HG02938 (cell line): ENCODE results near the gene CD82.

ENCODE experiments used
- ATAC-seq: cut with Tn5 transposase; IDR thresholded peaks from one replicate; pipeline ENCODE4 v1.9.1; 2021; ENCODE audit warnings: mild to moderate bottlenecking, moderate library complexity; ENCODE audit not compliant: unreplicated experiment

Gene CD82

DNA sequence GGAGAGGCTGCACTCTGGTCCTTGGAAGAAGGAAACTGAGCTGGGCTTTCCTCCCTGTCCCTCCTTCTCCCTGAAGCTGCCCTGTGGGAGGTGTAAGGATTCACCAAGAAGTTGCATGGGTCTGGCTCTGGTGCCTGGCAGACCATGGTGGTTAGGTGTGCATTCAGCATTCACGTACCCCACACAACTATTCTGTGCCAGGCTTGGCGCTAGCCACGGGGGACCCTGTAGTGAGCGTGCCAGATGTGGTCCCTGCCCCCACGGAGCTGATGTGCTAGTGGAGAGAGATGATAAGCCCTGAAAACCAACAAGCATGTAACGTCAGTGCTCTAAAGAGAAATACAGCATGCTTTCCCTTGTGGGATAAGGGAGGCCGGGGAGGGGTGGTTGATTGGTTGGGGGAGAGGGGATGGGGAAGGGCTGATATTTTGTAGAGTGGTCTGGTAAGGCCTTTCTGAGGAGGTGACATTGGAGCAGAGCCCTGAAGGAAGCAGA lies 48.9 kb downstream of the CD82 start:
- no peak for ATAC-seq

DNA sequence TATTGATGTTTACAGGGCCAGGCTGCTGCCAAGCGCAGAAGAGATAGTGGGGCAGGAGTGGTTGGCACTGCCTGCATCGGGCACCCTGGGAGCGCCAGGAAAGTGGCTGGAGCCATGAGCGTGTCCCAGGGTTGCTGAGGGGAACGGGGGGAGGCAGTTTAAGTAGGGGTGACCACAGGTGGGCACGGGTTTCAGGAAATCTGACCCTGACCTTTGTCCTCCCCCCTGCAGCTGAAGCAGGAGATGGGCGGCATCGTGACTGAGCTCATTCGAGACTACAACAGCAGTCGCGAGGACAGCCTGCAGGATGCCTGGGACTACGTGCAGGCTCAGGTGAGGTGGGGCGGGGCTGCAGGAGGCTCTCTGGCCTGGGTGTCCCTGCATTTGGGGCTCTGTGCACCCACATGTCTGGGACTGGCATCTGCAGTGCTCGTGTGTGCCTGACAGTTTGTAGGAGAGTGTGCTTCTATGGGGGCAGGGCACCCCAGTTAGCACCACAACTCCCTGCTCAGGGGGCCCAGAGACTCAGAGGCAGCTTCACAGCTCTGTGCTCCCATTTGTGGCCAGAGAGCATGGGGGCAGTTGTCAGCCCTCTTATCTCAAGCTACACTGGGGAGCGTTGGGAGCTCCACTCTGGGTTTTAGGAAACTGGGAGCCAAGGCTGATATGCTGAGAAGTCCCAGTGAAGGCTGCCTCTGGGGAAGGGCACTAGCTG lies 49.7 kb downstream of the CD82 start:
- ATAC-seq, result no peak

DNA sequence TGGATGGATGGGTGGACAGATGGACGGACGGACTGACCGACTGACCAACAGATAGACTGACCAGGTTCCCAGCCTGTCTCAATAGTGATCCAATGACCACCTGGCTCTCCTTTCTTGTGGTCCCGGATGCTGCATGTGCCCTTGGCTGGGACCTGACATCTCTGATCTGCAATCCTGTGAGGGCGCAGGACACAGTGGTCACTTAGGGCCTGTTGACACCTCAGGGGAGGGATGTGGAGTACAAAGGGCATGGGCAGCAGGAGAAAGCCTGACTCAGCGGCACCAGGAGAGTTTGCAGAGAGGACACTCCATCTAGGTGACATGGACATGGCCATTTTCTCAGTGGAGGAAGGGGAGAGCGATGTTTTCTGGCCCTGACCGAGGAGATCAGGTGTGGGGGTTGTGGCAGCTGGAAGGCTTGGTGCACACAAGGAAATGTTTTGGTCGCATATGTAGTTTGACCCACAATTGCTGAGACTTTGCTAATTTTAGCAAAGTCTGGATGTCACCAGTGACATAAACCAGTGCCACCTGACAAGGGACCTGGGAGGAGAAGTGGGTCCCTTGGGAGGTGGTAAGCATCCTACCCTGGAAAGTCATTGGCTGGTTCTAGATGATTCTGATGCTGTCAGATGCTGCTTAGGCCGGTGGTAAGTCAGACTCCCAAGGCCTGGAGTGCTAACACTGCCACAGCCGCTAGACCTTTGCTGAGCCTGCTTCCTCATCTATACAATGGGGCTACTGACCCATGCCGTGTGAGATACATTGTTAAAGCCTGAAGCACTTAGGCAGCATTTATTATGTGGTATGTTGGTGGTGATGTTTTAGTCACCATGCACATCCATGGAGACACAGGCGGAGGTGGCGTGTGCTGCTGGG lies 50.7 kb downstream of the CD82 start:
- no peak for ATAC-seq

DNA sequence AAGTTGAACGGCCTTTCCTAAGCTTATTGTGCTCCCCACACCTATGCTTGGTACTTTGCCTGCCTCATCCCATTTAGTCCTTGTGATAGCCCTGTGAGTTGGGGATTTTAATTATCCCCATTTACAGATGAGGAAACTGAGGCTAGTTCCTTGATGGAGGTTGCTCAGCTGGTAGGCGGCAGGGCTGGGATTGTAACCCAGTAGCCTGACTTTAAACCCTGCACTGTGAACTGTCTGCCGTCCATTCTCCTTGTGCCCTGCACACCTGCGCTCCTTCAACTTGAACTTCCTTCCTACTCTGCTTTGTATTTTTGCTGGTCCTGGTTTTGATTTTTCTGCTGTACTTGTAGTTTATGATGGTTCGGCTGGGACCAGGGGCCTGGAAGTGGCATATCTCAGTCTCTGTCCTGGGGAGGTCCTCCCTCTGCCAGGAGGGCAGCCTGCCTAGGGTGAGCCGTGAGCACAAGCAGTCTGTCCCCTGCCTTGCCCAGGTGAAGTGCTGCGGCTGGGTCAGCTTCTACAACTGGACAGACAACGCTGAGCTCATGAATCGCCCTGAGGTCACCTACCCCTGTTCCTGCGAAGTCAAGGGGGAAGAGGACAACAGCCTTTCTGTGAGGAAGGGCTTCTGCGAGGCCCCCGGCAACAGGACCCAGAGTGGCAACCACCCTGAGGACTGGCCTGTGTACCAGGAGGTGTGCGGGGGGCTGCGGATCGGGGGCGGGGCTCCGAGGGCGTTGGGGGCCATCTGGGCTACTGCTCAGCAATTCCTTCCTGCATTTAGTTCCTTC lies 52.4 kb downstream of the CD82 start:
- ATAC-seq, result no peak

DNA sequence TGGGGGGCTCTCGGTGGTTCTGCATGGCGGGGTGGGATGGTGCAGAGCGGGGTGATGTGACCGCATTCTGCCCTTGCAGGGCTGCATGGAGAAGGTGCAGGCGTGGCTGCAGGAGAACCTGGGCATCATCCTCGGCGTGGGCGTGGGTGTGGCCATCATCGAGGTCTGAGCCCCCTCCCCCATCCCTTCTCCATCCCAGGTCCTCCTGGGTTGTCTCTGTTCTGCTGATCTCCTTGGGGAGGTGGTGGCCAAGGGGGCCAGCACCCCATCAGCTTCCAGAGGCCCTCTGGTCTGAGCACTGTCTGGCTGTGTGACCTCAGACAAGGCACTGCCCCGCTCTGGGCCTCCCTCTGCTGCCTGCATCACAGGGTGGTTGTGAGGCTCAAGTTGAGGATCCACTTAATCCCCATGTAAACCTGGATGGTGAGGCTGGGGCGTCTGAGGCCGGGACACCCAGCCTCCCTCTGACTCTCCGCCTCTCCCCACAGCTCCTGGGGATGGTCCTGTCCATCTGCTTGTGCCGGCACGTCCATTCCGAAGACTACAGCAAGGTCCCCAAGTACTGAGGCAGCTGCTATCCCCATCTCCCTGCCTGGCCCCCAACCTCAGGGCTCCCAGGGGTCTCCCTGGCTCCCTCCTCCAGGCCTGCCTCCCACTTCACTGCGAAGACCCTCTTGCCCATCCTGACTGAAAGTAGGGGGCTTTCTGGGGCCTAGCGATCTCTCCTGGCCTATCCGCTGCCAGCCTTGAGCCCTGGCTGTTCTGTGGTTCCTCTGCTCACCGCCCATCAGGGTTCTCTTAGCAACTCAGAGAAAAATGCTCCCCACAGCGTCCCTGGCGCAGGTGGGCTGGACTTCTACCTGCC lies 53.3 kb downstream of the CD82 start:
- no peak for ATAC-seq

DNA sequence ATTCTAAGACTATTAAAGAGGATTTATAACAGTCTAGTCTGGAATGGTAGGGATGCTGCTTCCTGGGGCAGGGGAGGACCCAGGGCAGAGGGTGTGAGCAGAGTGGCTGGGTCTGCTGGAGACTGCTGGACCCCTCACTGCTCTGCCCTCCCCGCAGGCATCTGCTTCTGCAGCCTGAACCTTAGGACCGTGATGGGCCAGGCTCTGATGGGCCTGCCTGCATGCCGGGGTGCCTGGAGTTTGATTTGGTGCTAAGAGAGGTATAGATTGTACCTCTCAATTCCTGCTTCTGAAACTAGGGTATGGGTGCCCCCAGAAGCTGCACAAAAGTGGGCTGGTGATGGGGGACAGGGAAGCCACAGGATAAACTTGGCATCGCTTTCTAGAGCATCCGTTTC lies 54.9 kb downstream of the CD82 start:
- ATAC-seq, result no peak

DNA sequence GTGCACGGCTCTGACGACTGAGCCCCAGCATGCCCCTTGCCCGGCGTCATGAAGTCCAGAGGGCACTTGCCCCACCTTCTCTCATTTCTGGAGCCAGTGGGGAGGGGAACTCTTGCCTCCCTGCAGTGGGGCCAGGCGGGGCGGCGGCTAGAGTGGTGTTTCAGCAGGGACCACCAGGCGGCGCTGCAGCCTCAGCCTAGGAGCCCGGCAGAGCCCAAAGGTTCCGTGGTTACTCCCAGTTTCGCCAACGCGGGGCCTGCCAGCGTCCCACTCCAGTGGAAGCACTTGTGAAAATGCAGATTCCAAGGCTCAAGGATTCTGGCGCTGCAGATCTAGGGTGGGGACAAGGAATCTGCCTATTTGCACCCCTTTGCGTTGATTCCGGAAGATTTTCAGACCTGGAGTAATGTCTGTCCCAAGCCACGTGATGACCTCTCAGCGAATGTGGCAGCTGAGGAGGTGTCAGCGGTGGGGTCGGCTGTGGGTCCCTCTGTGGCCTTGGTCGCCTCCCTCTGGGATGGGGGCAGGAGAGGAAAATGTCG lies 55.7 kb downstream of the CD82 start:
- ATAC-seq, result no peak

DNA sequence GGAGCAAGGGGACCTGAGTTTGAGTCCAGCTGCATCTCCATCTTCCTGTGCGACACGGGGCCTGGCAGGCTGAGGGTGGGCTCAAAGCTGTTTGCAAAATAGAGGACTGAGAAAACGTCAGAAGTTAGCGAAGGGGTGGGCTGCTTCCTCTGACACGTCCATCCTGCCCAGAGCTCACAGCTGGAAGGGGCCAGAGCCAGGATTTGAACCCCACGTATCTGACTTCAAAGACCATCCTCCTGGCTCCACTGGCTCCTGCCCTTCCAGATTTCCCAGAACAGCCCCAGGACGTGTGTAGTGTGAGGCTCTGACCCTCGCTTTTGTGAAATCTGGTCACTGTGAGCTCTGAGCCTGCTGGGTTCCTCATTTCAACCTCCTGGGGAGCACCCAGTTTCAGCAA lies 56.3 kb downstream of the CD82 start:
- ATAC-seq, result no peak

DNA sequence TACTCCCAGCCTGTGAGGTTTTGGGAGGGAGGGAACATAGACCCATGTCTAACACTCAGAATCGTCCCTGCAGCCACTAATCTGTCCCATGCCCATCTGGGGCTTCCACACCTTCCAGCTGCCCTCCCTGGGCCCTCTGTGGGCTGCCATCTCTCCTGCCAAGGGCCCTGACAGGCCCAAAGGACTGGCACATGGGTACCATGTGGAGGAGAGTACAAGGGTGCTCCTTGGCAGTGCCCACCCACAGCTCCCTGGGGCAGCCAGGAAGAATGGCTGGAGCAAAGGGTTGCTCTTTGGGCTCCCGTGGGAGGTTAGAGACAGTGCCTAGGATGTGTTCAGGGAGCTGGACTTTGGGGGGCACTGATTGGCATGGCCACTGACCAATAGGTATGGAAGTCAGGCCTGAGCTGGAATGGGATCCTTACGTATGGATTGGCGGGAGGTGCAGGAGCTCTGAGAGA lies 56.8 kb downstream of the CD82 start:
- ATAC-seq, result no peak

DNA sequence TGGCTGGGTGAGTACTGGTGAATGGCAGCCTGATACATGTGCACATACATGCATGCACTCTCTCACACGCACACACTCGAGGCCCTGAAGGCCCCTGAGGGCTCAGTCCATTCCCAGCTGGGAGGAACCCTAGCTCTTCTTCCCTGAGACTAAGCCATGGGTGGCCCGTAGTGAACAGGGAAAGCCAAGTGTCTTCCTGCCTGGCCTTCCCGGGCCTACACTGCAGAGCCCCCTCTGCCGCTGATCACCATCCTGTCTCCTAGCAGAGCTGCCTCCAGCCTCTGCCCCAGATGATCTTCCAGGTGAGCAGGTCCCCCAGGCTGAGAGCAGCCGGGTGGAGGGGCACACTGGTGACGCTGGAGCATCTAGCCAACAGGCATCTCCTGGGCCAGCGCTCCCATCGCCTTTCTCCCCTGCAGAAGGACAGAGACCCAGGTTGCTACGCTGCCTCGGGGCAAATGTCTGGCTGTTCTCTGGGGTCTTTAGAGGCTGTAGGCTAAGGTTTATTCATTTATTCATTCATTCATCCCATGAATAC lies 57.3 kb downstream of the CD82 start:
- ATAC-seq, result no peak

DNA sequence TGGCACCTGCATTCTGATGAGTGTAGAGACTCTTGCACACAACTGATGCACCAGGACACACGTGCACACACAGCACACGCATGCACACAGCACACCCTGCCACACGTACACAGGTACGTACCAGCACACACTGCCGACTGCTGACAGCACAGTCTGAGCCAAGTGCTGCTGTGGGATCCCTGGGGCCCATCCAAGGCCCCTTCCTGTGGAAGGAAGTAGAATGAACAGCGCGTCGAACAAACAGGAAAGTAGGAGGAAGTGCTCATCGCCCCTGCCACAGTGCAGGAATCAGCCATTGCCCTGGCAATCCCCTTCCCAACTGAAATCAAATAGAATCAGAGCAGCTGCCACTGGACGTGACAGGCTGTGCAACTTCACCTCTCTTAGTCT lies 57.9 kb downstream of the CD82 start:
- no peak for ATAC-seq

DNA sequence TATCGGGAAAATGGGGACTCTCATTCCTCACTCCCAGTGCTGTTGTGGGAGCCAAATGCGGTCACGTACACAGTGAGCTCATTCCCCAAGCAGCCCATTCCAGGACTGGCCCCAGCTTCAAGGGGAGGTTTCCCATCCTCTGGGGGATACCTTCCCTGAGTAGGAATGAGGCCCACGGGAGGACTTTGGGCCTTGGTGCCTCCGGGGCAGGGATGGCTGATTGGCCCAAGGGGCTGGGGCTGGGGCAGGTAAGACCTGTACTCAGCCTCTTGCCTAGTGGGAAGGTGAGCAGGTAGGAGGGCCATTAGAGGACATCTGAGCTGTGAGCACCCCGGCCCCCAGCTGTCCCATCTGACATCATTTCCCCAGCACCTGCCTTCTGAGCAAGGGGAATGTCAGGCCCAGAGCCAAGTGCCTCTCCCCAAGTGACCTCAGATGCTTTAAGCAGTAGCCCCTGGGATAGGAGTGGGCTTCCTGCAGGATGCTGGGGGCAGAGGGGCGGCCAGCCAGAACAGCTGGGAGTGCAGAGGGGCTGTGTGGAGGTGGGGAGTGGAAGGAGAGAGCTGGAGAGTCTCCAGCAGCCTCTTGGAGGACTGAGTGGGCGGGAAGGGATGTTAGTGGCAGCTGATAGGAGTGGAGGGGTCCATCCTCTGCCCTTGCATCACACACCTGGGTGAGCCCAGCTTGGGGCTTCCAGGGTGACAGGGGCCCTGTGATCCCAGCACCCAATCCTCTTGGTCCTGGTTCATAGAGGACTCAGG lies 58.4 kb downstream of the CD82 start:
- no peak for ATAC-seq

DNA sequence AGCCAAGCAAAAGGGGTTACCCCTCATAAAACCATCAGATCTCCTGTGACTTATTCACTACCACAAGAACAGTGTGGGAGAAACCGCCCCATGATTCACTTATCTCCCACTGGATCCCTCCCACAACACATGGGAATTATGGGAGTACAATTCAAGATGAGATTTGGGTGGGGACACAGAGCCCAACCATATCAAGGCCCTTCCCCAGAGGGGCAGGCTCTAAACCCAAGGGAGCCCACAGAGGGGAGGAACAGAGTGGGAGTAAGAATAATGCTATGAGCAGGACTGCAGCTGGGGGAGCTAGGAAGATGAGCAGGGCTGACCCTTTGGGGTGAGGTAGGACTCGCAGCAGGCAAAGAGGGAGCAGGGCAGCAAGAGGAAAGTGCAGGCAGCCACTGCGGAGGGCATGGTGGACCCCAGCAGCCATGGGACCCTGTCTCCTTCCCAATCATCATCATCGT lies 59.3 kb downstream of the CD82 start:
- ATAC-seq, result no peak

DNA sequence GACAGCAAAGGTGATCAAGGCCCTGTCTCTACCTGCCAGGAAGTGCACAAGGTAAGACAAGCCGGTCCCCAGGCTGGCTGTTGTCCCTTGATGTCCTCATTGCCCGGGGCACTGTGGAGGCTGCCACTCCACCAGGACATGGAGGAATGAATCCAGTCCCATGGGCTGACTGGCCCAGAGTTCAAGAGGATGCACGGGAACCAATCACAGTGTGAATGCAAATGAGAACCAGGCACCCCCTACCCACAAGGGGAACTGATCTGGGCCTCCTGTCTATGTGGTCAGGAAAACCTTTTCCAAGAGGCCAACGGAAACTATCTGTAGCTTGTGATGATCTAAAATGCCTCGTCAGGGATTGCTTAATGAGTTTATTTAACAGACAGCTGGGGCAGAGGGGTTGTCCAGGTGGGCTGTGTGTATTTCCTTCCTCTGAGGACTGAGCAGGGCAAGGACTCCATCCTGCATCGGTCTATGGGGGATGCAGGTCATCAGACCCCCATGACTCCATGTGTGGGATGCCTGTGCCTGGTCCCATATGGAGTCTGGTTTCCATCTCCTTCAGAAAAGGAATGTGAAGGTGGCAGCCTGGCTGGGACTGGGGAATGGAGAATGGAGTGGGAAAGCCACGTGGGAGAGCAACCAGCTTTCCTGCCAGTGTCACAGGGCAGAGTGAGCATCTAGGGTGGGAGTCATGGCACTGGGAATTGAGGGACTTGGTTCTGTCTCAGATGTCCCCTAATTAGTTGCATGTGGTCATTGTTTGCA lies 60.5 kb downstream of the CD82 start:
- no peak for ATAC-seq

DNA sequence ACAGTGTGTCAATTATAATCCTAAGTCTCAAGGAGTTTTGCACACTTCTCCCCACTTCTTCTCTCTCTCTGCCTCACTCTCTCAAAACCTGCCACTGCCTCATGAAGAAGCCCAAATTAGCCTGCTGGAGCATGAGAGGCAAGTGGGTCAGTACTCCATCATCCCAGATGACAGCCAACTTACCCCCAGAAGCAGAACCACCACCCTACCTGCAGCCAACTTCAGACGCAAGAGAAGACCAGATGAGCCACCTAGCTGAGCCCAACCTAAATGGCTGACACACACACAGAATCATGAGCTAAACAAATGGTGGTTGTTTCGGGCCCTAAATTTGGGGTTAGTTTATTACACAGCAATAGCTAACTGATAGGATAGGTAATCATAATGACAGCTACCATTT lies 61.2 kb downstream of the CD82 start:
- ATAC-seq, result no peak

DNA sequence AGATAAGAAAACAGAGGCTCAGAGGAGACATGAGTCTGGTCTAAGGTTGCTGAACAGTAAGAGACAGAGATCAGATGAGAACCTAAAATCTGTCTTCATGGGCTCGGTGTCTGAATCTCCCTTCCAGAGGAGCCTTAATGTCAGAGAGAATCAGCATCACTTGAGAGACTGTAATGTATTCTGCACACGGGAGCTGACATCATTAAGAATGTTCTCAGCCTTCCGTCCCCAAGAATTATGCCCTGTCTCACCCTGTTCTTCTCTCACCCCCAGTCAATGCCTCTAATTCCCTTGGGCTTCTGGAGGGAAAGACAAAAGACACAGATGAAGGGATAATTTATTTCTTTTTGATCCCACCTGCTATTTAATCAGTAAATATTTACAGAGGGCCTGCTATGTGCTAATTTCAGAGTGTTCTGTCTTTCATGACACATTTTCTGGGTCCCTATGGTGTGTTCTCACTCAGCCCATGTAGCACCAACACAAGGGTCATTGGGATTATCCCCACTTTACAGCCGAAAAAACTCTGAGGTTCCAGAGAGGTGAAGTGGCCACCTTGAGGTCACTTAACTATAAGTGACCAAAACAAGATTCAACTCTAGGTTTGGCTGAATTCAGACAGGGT lies 61.8 kb downstream of the CD82 start:
- ATAC-seq, result no peak

DNA sequence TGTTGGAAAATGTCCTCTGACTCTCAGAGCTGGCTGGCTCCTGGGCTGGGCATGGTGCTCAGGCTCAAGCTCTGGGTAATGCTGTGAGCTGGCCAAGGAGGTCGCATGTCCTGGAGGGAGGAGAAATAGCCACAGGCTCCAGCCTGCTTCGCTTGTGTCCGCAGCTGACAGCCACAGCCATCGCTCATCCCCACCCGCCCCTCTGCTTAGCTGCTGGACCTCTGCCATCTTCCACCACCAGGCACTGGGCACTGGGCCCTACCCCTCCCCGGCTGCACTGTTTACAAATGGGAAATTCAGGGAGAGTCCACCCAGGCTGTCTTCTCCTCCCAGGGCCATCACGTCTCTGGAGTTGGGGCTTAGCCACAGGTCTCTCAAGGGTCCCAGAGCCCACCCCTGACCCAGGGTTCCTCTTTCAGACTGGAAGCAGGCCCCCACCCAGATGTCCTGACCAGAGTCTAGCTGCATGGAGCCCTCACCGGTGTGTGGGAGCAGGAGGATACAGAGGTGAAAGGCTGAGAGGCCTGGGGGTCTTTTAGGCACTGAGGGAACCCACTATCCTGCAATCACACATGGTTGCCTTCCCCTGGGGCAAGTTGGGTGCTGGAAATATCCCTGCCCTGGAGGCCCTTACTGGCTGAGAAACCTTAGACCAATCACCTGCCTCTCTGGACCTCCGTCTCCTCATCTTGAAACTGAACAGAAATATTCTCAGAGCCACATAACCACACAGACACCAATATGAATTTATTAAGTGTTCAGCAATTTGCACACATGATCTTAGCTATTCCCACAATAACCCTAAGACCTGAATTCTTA lies 62.7 kb downstream of the CD82 start:
- peak; percentile 73 for ATAC-seq
